Breast epithelium (tissue), 4 donors: ENCODE measurements around the gene NINL. TPM values are rescaled to one million over a fixed set of nuclear protein-coding genes. Genes with fewer than 3 reads are reported as not detected.

ENCODE experiments used
- DNase-seq, 2 donors: peaks; one replicate each; pipeline ENCODE4 v3.0.0-alpha.2; 2019; ENCODE audit warnings: low spot score in 2 of 2
- H3K27ac ChIP-seq, 2 donors: fragments of 200-600 bp; sonication (generic) in 1 of 2; one replicate each; pipeline ENCODE4 v1.5.1; 2016 to 2019; ENCODE audit warnings: mild to moderate bottlenecking in 1 of 2
- H3K27me3 ChIP-seq, 2 donors: fragments of 200-600 bp; sonication (generic) in 1 of 2; one replicate each; pipeline versions ENCODE4 v1.5.1 to v1.6.0; 2017 to 2019; ENCODE audit warnings: control low read depth in 1 of 2, mild to moderate bottlenecking in 1 of 2
- H3K36me3 ChIP-seq: fragments of 200-600 bp; one replicate; pipeline ENCODE4 v1.5.1; 2019
- H3K4me1 ChIP-seq, 2 donors: fragments of 200-600 bp; sonication (generic); one replicate each; pipeline ENCODE4 v1.5.1; 2016 to 2019; ENCODE audit warnings: control low read depth in 1 of 2
- H3K4me3 ChIP-seq, 3 donors: fragments of 200-600 bp; sonication (generic); 1 replicate in 2 of 3; 2 replicates in 1 of 3; pipeline ENCODE4 v1.5.1; 2016 to 2019; ENCODE audit warnings: mild to moderate bottlenecking in 3 of 3, moderate library complexity in 2 of 3
- H3K9me3 ChIP-seq, 2 donors: fragments of 200-600 bp; sonication (generic) in 1 of 2; one replicate each; pipeline ENCODE4 v1.5.1; 2016 to 2019; ENCODE audit warnings: control low read depth in 1 of 2
- POLR2A ChIP-seq: fragments of 450-650 bp; IDR thresholded peaks from one replicate; pipeline ENCODE4 v1.6.1; 2016; ENCODE audit warnings: antibody characterized with exemption, mild to moderate bottlenecking, moderate library complexity
- POLR2AphosphoS5 ChIP-seq, 3 donors: sonication (generic); formaldehyde crosslinking; IDR thresholded peaks; one replicate each; pipeline ENCODE4 v1.6.1; 2017; ENCODE audit warnings: antibody characterized with exemption in 3 of 3
- intact Hi-C: fragments of 100-400 bp; cut with DNase I; formaldehyde crosslinking; loops from one replicate; pipeline ENCODE4 v1.15.1; 2023; ENCODE audit warnings: low total_unique reads
- total RNA-seq, 3 donors: library from RNA; depleted of rRNA; stranded (reverse); fragments of >200 nt; gene quantifications; one replicate each; pipeline ENCODE4 v1.1.0, GENCODE V29; 2016
- TF ChIP-seq, protein P1 (sequence below), 3 donors: fragments of 450-650 bp; IDR thresholded peaks; one replicate each; pipeline ENCODE4 v1.5.1; 2016 to 2017; ENCODE audit warnings: antibody characterized with exemption in 3 of 3, mild to moderate bottlenecking in 3 of 3, moderate library complexity in 3 of 3

Gene NINL
- total RNA-seq, 3 donors from 2014 or later: 6.9 to 15.5 (median 12.8) TPM

- H3K27me3 ChIP-seq: no peaks in the 10 kb centered on the region
- TF ChIP-seq, protein P1, sequence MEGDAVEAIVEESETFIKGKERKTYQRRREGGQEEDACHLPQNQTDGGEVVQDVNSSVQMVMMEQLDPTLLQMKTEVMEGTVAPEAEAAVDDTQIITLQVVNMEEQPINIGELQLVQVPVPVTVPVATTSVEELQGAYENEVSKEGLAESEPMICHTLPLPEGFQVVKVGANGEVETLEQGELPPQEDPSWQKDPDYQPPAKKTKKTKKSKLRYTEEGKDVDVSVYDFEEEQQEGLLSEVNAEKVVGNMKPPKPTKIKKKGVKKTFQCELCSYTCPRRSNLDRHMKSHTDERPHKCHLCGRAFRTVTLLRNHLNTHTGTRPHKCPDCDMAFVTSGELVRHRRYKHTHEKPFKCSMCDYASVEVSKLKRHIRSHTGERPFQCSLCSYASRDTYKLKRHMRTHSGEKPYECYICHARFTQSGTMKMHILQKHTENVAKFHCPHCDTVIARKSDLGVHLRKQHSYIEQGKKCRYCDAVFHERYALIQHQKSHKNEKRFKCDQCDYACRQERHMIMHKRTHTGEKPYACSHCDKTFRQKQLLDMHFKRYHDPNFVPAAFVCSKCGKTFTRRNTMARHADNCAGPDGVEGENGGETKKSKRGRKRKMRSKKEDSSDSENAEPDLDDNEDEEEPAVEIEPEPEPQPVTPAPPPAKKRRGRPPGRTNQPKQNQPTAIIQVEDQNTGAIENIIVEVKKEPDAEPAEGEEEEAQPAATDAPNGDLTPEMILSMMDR (IDR thresholded peaks at IDR 0.05): no peak
- no peak for TF ChIP-seq POLR2A
- no peak for TF ChIP-seq POLR2AphosphoS5 (IDR thresholded peaks at IDR 0.05)
- no peak for DNase-seq
- peaks cover 6% of the 10 kb centered on the region for H3K36me3 ChIP-seq
- no peak overlapping the region for H3K4me3 ChIP-seq
- no peaks in the 10 kb centered on the region for H3K4me1 ChIP-seq
- H3K9me3 ChIP-seq: peaks cover 17 to 27% of the 10 kb centered on the region in 2 donors
- no peak overlapping the region for H3K27ac ChIP-seq
- intact Hi-C loops: no loop called here
Measured at GRCh38 chr20:25511183-25511582, 74.1 kb downstream of the NINL start.

DNA sequence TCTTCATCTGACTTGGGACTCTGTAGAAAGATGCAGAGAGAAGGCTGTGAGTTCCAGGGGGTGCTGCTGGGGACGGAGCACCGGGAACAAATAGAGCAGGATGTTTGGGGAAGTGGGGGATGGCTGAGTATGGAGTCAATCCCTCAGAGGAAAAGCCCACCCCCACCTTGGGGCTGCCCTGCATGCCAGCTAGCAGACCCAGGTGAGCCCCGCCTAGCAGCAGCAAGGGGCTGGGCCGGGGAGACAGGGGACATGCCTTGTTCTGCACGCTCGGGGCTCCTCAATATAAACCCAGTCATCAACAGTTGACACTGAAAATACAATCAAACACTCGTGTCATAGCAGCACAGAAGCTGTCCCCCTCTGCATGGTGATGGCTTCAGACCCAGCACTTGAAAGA is 74.6 kb downstream of the NINL start:
- Histone ChIP-seq H3K27me3 (no peaks in the 10 kb centered on the region), H3K4me1 (no peaks in the 10 kb centered on the region), H3K36me3 (peaks cover 6% of the 10 kb centered on the region), H3K9me3 (peaks cover 17 to 26% of the 10 kb centered on the region in 2 donors), H3K27ac (no peak overlapping the region), H3K4me3 (no peak overlapping the region)
- no peak for DNase-seq
- TF ChIP-seq, protein P1 (IDR thresholded peaks at IDR 0.05): no peak
- TF ChIP-seq POLR2A: no peak
- TF ChIP-seq POLR2AphosphoS5 (IDR thresholded peaks at IDR 0.05): no peak
- intact Hi-C loops: no loop called here

GRCh38 chr20:25510202-25510601 is 75.1 kb downstream of the NINL start:
- Histone ChIP-seq H3K27ac (no peak overlapping the region), H3K9me3 (peaks cover 15 to 21% of the 10 kb centered on the region in 2 donors), H3K27me3 (no peaks in the 10 kb centered on the region), H3K36me3 (peaks cover 6% of the 10 kb centered on the region), H3K4me3 (no peak overlapping the region), H3K4me1 (no peaks in the 10 kb centered on the region)
- TF ChIP-seq, protein P1 (IDR thresholded peaks at IDR 0.05): no peak
- no peak for TF ChIP-seq POLR2A
- TF ChIP-seq POLR2AphosphoS5 (IDR thresholded peaks at IDR 0.05): no peak
- intact Hi-C loops: no loop called here
- no peak for DNase-seq

GRCh38 chr20:25509084-25509483 is 76.2 kb downstream of the NINL start:
- DNase-seq: no peak
- no peaks in the 10 kb centered on the region for H3K4me1 ChIP-seq
- no peak overlapping the region for H3K27ac ChIP-seq
- no peak for TF ChIP-seq POLR2A
- TF ChIP-seq, protein P1 (IDR thresholded peaks at IDR 0.05): no peak
- TF ChIP-seq POLR2AphosphoS5 (IDR thresholded peaks at IDR 0.05): no peak
- H3K4me3 ChIP-seq: no peak overlapping the region
- H3K36me3 ChIP-seq: peaks cover 6% of the 10 kb centered on the region
- intact Hi-C loops: no loop called here
- H3K27me3 ChIP-seq: no peaks in the 10 kb centered on the region
- H3K9me3 ChIP-seq: peaks cover 4 to 10% of the 10 kb centered on the region in 2 donors

DNA sequence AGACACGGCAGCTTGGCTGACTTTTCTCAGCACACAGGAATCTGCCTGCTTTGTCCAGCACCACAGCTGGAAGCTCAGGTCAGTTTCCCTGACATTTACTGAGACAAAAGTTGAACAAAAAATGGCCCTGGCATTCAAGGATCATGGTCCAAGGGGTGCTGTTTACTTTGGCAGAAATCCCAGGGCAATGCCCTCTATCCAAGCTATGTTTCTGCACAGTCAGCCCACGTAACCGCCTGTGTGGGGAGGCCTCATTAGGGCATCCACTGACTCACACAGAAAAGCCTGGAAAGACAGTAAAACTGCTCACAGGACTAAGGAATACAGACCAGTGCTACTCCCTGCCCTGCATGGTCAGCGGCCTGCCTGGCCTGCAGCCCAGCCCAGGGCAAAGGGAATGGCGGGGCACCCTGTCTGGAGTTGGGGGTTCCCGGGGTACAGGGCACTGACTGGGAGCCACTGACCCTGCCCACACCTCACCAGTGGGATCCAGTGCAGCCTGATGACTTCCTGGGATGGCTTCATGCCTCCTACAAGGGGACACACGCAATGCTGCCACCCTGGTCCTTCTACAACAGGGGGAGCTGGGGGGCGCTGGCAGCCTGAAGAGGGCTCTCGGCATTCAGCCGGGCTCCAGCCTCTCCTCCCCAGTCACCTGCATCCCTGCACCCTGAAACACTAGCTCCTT is 77.1 kb downstream of the NINL start:
- no peak overlapping the region for H3K27ac ChIP-seq
- no peak overlapping the region for H3K4me3 ChIP-seq
- H3K27me3 ChIP-seq: no peaks in the 10 kb centered on the region
- intact Hi-C loops: no loop called here
- H3K9me3 ChIP-seq: peaks cover 0 to 1% of the 10 kb centered on the region in 2 donors
- TF ChIP-seq POLR2AphosphoS5 (IDR thresholded peaks at IDR 0.05) (no peak), POLR2A (no peak)
- TF ChIP-seq, protein P1 (IDR thresholded peaks at IDR 0.05): no peak
- no peaks in the 10 kb centered on the region for H3K4me1 ChIP-seq
- H3K36me3 ChIP-seq: peaks cover 6% of the 10 kb centered on the region
- DNase-seq: no peak
